Left renal pelvis (tissue), 4 donors: ENCODE results near the gene ZNF366. TPM values are rescaled to one million over a fixed set of nuclear protein-coding genes. Genes with fewer than 3 reads are reported as not detected.

Source experiments
- DNase-seq, 4 donors: peaks; one replicate each; pipeline ENCODE4 v3.0.0-alpha.2; 2013; ENCODE audit warnings: low read depth in 4 of 4, low spot score in 3 of 4
- polyA plus RNA-seq, 4 donors: library from polyadenylated mRNA; unstranded; fragments of 120-200 nt; gene quantifications; one replicate each; pipeline ENCODE4 v1.2.1, GENCODE V29; 2013; ENCODE audit not compliant: insufficient read length in 4 of 4

Gene ZNF366
- polyA plus RNA-seq, 4 donors = 1.8 to 4.4 (median 3.9) TPM

- DNase-seq = no peak
These were observed 8.9 kb downstream of the ZNF366 start for GRCh38 chr5:72498284-72498683.

- no peak for DNase-seq
These were observed 9.4 kb downstream of the ZNF366 start for GRCh38 chr5:72497823-72498222.

- no peak for DNase-seq
These were observed 11.8 kb downstream of the ZNF366 start for GRCh38 chr5:72495410-72495809.

GRCh38 chr5:72494623-72495124 is 12.5 kb downstream of the ZNF366 start:
- no peak for DNase-seq

- no peak for DNase-seq
These were observed 17.7 kb downstream of the ZNF366 start for GRCh38 chr5:72489536-72489935.

- no peak for DNase-seq
These were observed 18.5 kb downstream of the ZNF366 start for GRCh38 chr5:72488756-72489155.

GRCh38 chr5:72487177-72487576 is 20.0 kb downstream of the ZNF366 start:
- no peak for DNase-seq

GRCh38 chr5:72486371-72486770 is 20.8 kb downstream of the ZNF366 start:
- DNase-seq = no peak

GRCh38 chr5:72485430-72485974 is 21.7 kb downstream of the ZNF366 start:
- no peak for DNase-seq

- no peak for DNase-seq
These were observed 25.2 kb downstream of the ZNF366 start for GRCh38 chr5:72482046-72482445.

- no peak for DNase-seq
These were observed 26.4 kb downstream of the ZNF366 start for GRCh38 chr5:72480841-72481240.

GRCh38 chr5:72479921-72480320 is 27.3 kb downstream of the ZNF366 start:
- no peak for DNase-seq

GRCh38 chr5:72478684-72479083 is 28.5 kb downstream of the ZNF366 start:
- DNase-seq = no peak

GRCh38 chr5:72478276-72478675 is 28.9 kb downstream of the ZNF366 start:
- no peak for DNase-seq

GRCh38 chr5:72477644-72478043 is 29.6 kb downstream of the ZNF366 start:
- no peak for DNase-seq

GRCh38 chr5:72477176-72477575 is 30.0 kb downstream of the ZNF366 start:
- no peak for DNase-seq

GRCh38 chr5:72476721-72477120 is 30.5 kb downstream of the ZNF366 start:
- DNase-seq = no peak

GRCh38 chr5:72476275-72476674 is 30.9 kb downstream of the ZNF366 start:
- no peak for DNase-seq

- no peak for DNase-seq
These were observed 32.7 kb downstream of the ZNF366 start for GRCh38 chr5:72474516-72474915.

- no peak for DNase-seq
These were observed 33.1 kb downstream of the ZNF366 start for GRCh38 chr5:72474046-72474500.

- no peak for DNase-seq
These were observed 34.4 kb downstream of the ZNF366 start for GRCh38 chr5:72472666-72473422.

GRCh38 chr5:72472031-72472430 is 35.2 kb downstream of the ZNF366 start:
- DNase-seq = no peak
